Endothelial cell (in vitro differentiated cells): Measurements from ENCODE around the gene ARL8B. TPM values are rescaled to one million over a fixed set of nuclear protein-coding genes. Genes with fewer than 3 reads are reported as not detected.

ENCODE experiments used
- DNase-seq: peaks from one replicate; pipeline ENCODE4 v3.0.0; 2021; ENCODE audit warnings: low spot score
- H3K27ac Mint-ChIP-seq: one replicate; pipeline ENCODE4 v1.8.0; 2021; ENCODE audit warnings: mixed read lengths, inconsistent platforms; ENCODE audit not compliant: unreplicated experiment
- H3K27me3 Mint-ChIP-seq: one replicate; pipeline ENCODE4 v1.8.0; 2021; ENCODE audit warnings: mild to moderate bottlenecking, moderate library complexity, mixed read lengths, inconsistent platforms; ENCODE audit not compliant: unreplicated experiment
- H3K36me3 Mint-ChIP-seq: one replicate; pipeline ENCODE4 v1.8.0; 2021; ENCODE audit warnings: mild to moderate bottlenecking, low read depth, mixed read lengths, inconsistent platforms; ENCODE audit not compliant: unreplicated experiment
- H3K4me1 Mint-ChIP-seq: one replicate; pipeline ENCODE4 v1.8.0; 2021; ENCODE audit warnings: mild to moderate bottlenecking, mixed read lengths, inconsistent platforms; ENCODE audit not compliant: unreplicated experiment
- H3K4me3 Mint-ChIP-seq: one replicate; pipeline ENCODE4 v1.8.0; 2021; ENCODE audit warnings: mild to moderate bottlenecking, mixed read lengths, inconsistent platforms; ENCODE audit not compliant: unreplicated experiment
- H3K9me3 Mint-ChIP-seq: one replicate; pipeline ENCODE4 v1.8.0; 2021; ENCODE audit warnings: mixed read lengths, inconsistent platforms; ENCODE audit not compliant: unreplicated experiment
- CTCF ChIP-seq: fragments of 200-600 bp; sonication (generic); IDR thresholded peaks from one replicate; pipeline ENCODE4 v1.5.0; 2021; ENCODE audit warnings: antibody characterized with exemption; ENCODE audit not compliant: unreplicated experiment
- long read RNA-seq: library from polyadenylated mRNA; unstranded; transcript quantifications from one replicate; pipeline ENCODE4 v2.0.0, GENCODE V29; 2020; ENCODE audit not compliant: unreplicated experiment
- total RNA-seq: library from RNA; stranded (reverse); fragmentation: NEBNext Ultra II Directional; extraction: Animal tissue kit (Norgen Biotek cat#: 25700); gene quantifications from one replicate; pipeline ENCODE4 v1.2.1, GENCODE V29; 2021; ENCODE audit not compliant: unreplicated experiment

The ARL8B gene
- 34.4 TPM for total RNA-seq
- long read RNA-seq, transcript ARL8B-201 (7 exons, 3,005 nt) = major isoform, 15 of 20 reads
- long read RNA-seq, partial matches to known transcripts = 4 of 20 reads
- long read RNA-seq, other reads (novel, unspliced or antisense) = 1 of 20 reads

GRCh38 chr3:5122030-5122740 is at the start of gene ARL8B:
Gene ARL8B, plus strand, starts transcription at chr3:5122292. Its CDS starts 174 bp downstream, at chr3:5122466.
- peak within 1 kb of the TSS; percentile 98 for H3K4me3 Mint-ChIP-seq
- H3K27me3 Mint-ChIP-seq = peaks cover 4% of the 10 kb centered on the region
- no peaks in the 10 kb centered on the region for H3K9me3 Mint-ChIP-seq
- H3K36me3 Mint-ChIP-seq = no peaks in the 10 kb centered on the region
- H3K27ac Mint-ChIP-seq = peak within 1 kb of the TSS; percentile 81
- peak; percentile 96 for TF ChIP-seq CTCF
- DNase-seq = peak; percentile 93
- peaks cover 10% of the 10 kb centered on the region for H3K4me1 Mint-ChIP-seq

- Mint-ChIP-seq H3K36me3 (no peaks in the 10 kb centered on the region), H3K27ac (no peak overlapping the region), H3K4me1 (no peaks in the 10 kb centered on the region), H3K4me3 (no peak overlapping the region), H3K9me3 (no peaks in the 10 kb centered on the region), H3K27me3 (peaks cover 2% of the 10 kb centered on the region)
- no peak for DNase-seq
- TF ChIP-seq CTCF = no peak
Measured at GRCh38 chr3:5073374-5074085, 48.6 kb upstream of the ARL8B start.

GRCh38 chr3:5078151-5078550 is 43.9 kb upstream of the ARL8B start:
- H3K36me3 Mint-ChIP-seq = no peaks in the 10 kb centered on the region

GRCh38 chr3:5079761-5080160 is 42.3 kb upstream of the ARL8B start:
- no peaks in the 10 kb centered on the region for H3K36me3 Mint-ChIP-seq
- no peaks in the 10 kb centered on the region for H3K9me3 Mint-ChIP-seq
- H3K27me3 Mint-ChIP-seq = no peaks in the 10 kb centered on the region
- peaks cover 19% of the 10 kb centered on the region for H3K4me1 Mint-ChIP-seq
- H3K4me3 Mint-ChIP-seq = no peak overlapping the region
- DNase-seq = no peak
- no peak overlapping the region for H3K27ac Mint-ChIP-seq
- no peak for TF ChIP-seq CTCF

More at GRCh38 chr3:5078151-5078550, 43.9 kb upstream of the ARL8B start:
- no peaks in the 10 kb centered on the region for H3K9me3 Mint-ChIP-seq
- TF ChIP-seq CTCF = no peak
- H3K4me3 Mint-ChIP-seq = no peak overlapping the region
- H3K4me1 Mint-ChIP-seq = peaks cover 19% of the 10 kb centered on the region
- no peak overlapping the region for H3K27ac Mint-ChIP-seq
- H3K27me3 Mint-ChIP-seq = peaks cover 2% of the 10 kb centered on the region
- DNase-seq = no peak
